PC-9 (cell line): ENCODE results near the gene TUBB8B.
"Not testable (repeated sequence)": the region's sequence is repeated elsewhere in the genome, so short reads cannot be mapped to it uniquely, and the experiment has no call there.

Source experiments
- EZH2 ChIP-seq: fragments of 200-600 bp; sonication (generic); IDR thresholded peaks from 2 replicates; pipeline ENCODE4 v1.8.0; 2017; ENCODE audit warnings: antibody characterized with exemption, low read depth
- TF ChIP-seq, protein P1 (sequence below): fragments of 200-600 bp; sonication (generic); conservative IDR thresholded peaks from 2 replicates; pipeline ENCODE4 v1.6.1; 2017; ENCODE audit warnings: mixed run types, antibody characterized with exemption, mild to moderate bottlenecking, moderate library complexity

GRCh38 chr18:75525-76160 is 26.2 kb upstream of the TUBB8B start:
- TF ChIP-seq, protein P1, sequence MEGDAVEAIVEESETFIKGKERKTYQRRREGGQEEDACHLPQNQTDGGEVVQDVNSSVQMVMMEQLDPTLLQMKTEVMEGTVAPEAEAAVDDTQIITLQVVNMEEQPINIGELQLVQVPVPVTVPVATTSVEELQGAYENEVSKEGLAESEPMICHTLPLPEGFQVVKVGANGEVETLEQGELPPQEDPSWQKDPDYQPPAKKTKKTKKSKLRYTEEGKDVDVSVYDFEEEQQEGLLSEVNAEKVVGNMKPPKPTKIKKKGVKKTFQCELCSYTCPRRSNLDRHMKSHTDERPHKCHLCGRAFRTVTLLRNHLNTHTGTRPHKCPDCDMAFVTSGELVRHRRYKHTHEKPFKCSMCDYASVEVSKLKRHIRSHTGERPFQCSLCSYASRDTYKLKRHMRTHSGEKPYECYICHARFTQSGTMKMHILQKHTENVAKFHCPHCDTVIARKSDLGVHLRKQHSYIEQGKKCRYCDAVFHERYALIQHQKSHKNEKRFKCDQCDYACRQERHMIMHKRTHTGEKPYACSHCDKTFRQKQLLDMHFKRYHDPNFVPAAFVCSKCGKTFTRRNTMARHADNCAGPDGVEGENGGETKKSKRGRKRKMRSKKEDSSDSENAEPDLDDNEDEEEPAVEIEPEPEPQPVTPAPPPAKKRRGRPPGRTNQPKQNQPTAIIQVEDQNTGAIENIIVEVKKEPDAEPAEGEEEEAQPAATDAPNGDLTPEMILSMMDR = peak; percentile 36; the same call in 1 of the 2 replicates
- TF ChIP-seq EZH2 = not testable (repeated sequence)
